GM12892 (cell line): Measurements from ENCODE around the gene FBL.
A peak's percentile ranks its signal among the peaks of the same experiment; 100 is the strongest.
"Not testable (repeated sequence)": the region's sequence is repeated elsewhere in the genome, so short reads cannot be mapped to it uniquely, and the experiment has no call there.

ENCODE experiments used
- DNase-seq: peaks from one replicate; pipeline ENCODE4 v3.0.0; 2011; ENCODE audit not compliant: insufficient read length
- FAIRE-seq: peaks from 2 replicates; lab custom pipeline; 2011; peaks lifted over from hg19 to GRCh38; lab: Jason Lieb, UNC
- POLR2A ChIP-seq: IDR thresholded peaks from 2 replicates; pipeline ENCODE4 v1.6.1; 2011; ENCODE audit warnings: low read depth, low read length, control low read depth
- POLR2AphosphoS5 ChIP-seq: IDR thresholded peaks from 2 replicates; pipeline ENCODE4 v1.6.1; 2011; ENCODE audit warnings: low read depth, low read length, control low read depth
- TAF1 ChIP-seq: IDR thresholded peaks from 2 replicates; pipeline ENCODE4 v1.6.1; 2011; ENCODE audit warnings: low read depth, mild to moderate bottlenecking, control low read depth, low read length, borderline replicate concordance

The FBL gene

GRCh38 chr19:39878866-39879265, 32.7 kb upstream of the FBL start:
- not testable (repeated sequence) for FAIRE-seq, DNase-seq

GRCh38 chr19:39878398-39878797, 32.2 kb upstream of the FBL start:
- DNase-seq, result peak; percentile 23

GRCh38 chr19:39877982-39878381, 31.8 kb upstream of the FBL start:
- FAIRE-seq, result not testable (repeated sequence)

More at GRCh38 chr19:39878398-39878797, 32.2 kb upstream of the FBL start:
- no peak for TF ChIP-seq TAF1
- TF ChIP-seq POLR2A, result no peak
- no peak for TF ChIP-seq POLR2AphosphoS5
- no peak for FAIRE-seq

GRCh38 chr19:39877488-39877887, 31.3 kb upstream of the FBL start:
- not testable (repeated sequence) for FAIRE-seq
- peak; percentile 21 for DNase-seq

More at GRCh38 chr19:39877982-39878381, 31.8 kb upstream of the FBL start:
- not testable (repeated sequence) for DNase-seq

GRCh38 chr19:39876486-39876885, 30.3 kb upstream of the FBL start:
- DNase-seq, FAIRE-seq: not testable (repeated sequence)

- not testable (repeated sequence) for FAIRE-seq, DNase-seq
Measured at GRCh38 chr19:39875401-39875864, 29.3 kb upstream of the FBL start.

GRCh38 chr19:39874404-39874803, 28.2 kb upstream of the FBL start:
- no peak for FAIRE-seq

GRCh38 chr19:39873385-39873784, 27.2 kb upstream of the FBL start:
- no peak for FAIRE-seq
- TF ChIP-seq TAF1 (no peak), POLR2A (no peak), POLR2AphosphoS5 (no peak)
- no peak for DNase-seq

More at GRCh38 chr19:39874404-39874803, 28.2 kb upstream of the FBL start:
- no peak for DNase-seq
- no peak for TF ChIP-seq POLR2A

- FAIRE-seq (no peak), DNase-seq (no peak)
- TF ChIP-seq POLR2AphosphoS5 (no peak), TAF1 (no peak), POLR2A (no peak)
Measured at GRCh38 chr19:39871886-39872866, 26.0 kb upstream of the FBL start.

- TF ChIP-seq TAF1, result no peak
- no peak for TF ChIP-seq POLR2AphosphoS5
- no peak for TF ChIP-seq POLR2A
- no peak for DNase-seq
- FAIRE-seq, result no peak
Measured at GRCh38 chr19:39871362-39871761, 25.2 kb upstream of the FBL start.

- TF ChIP-seq POLR2AphosphoS5, result no peak
- TF ChIP-seq POLR2A, result no peak
- no peak for TF ChIP-seq TAF1
- no peak for DNase-seq
- no peak for FAIRE-seq
Measured at GRCh38 chr19:39870171-39870971, 24.2 kb upstream of the FBL start.

GRCh38 chr19:39867952-39868351, 21.8 kb upstream of the FBL start:
- no peak for FAIRE-seq
- no peak for TF ChIP-seq POLR2A
- no peak for TF ChIP-seq TAF1
- TF ChIP-seq POLR2AphosphoS5, result no peak
- no peak for DNase-seq

- no peak for FAIRE-seq
Measured at GRCh38 chr19:39867133-39867532, 21.0 kb upstream of the FBL start.

More at GRCh38 chr19:39867133-39867532, 21.0 kb upstream of the FBL start:
- TF ChIP-seq POLR2AphosphoS5 (no peak), POLR2A (no peak), TAF1 (no peak)
- DNase-seq, result no peak
